Brain pericyte (primary cell): Measurements from ENCODE around the gene MACF1.
"Not testable (repeated sequence)": the region's sequence is repeated elsewhere in the genome, so short reads cannot be mapped to it uniquely, and the experiment has no call there.

Source experiments
- DNase-seq: peaks from one replicate; pipeline ENCODE4 v3.0.0-alpha.2; 2012; ENCODE audit warnings: low read depth, low spot score

The MACF1 gene

DNA sequence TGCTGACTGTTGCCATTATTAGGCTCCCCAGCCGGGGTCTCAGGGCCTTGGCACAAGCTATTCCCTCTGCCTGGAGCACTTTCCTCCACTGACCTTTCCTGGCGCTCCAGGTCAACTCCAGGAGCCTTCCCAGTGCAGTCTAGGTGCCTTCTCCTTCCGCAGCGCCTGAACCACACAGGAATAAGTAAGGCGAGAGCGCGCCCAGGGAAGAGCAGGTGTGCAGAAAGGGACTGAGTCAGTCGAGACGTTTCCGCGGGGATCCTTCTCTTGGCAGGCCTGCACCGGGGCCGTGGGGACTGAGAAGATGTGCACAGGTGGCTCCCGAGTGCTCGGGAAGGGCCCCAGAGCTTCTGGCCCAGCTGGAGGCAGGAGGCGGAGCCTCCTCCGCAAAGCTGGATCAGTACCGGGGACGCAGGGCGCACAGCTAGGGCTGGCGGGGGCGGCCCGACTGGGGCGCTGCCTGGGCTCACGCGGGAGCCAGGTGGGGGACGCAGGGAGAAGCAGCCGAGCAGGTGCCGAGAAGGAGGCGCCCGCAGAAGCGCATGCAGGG, 286.2 kb downstream of the MACF1 start:
- DNase-seq: no peak

DNA sequence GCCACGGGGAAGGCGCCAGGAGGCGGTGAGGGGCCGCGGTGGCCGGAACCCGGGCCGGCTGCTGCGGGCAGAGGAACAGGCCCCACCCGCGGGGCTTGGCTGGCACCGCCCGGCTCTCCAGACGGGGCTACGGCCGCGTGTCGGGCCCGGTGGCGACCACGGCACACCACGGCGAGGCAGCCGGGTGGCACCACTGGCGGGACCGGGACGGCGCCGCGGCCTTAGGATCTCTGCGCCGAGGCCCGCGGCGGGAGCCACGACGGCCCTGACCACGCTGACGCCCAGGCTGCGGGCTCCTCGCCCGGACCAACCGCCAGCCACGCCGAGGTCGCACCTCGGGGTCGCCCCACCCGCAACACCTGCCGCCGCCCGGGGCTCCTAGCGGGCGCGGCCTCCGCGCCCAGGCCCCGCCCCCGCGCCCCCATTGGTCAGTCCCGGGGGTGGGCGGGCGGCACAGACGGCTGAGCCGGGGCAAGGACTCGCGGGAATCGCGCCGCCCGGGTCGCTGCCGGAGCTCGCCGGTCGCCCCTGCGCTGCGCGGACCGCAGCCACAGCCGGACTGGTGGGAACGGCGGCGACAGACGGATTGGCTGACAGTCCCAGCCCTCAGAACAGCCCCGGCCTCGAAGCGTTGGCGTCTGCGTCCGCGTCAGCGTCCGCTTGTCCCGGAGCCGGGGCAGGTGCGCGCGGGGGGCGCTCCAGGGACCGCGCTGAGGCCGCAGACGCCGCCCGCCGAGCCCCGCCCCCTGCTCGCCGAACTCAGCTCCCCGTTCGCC, 286.8 kb downstream of the MACF1 start, which contains the start of gene BMP8A:
TSS of gene BMP8A (plus strand) at position 491 of the 776 bp plus-strand sequence. CDS start 356 bp downstream, outside the sequence.
- DNase-seq: no peak

DNA sequence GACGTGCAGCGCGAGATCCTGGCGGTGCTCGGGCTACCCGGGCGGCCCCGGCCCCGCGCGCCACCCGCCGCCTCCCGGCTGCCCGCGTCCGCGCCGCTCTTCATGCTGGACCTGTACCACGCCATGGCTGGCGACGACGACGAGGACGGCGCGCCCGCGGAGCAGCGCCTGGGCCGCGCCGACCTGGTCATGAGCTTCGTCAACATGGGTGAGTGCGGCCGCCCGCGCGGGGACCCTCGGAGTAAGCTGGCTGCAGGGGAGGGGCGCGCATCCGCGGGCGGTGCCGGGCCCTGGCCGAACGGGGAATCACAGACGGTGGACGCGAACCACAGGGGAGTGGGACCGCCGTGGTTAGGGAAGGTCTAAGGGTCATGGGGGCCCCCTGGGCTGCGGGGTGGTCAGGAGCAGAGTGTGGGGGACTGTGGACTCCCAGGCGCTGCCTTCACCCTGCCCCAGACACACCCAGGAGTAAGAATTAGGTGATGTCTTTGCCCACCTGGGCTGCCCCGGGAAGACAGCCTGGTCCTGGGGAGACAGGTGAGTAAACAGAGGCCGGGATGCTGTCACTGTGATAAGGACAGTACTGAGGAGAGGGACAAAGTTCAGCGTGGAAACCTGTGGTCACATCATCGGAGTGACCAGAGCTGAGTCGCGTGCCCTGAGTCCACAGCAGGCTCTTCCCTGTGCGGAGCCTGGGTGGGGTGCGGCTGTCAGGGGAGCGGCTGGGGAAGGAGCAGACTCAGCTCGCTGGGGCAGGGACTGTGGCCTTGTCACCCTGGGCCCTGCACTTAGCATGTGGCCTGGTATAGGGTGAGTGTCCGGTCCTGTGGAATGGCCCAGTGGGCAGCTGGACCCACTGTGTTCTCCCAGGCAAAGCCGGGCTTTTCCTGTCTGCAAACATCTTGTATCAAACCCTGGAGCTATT, 287.9 kb downstream of the MACF1 start:
- not testable (repeated sequence) for DNase-seq

DNA sequence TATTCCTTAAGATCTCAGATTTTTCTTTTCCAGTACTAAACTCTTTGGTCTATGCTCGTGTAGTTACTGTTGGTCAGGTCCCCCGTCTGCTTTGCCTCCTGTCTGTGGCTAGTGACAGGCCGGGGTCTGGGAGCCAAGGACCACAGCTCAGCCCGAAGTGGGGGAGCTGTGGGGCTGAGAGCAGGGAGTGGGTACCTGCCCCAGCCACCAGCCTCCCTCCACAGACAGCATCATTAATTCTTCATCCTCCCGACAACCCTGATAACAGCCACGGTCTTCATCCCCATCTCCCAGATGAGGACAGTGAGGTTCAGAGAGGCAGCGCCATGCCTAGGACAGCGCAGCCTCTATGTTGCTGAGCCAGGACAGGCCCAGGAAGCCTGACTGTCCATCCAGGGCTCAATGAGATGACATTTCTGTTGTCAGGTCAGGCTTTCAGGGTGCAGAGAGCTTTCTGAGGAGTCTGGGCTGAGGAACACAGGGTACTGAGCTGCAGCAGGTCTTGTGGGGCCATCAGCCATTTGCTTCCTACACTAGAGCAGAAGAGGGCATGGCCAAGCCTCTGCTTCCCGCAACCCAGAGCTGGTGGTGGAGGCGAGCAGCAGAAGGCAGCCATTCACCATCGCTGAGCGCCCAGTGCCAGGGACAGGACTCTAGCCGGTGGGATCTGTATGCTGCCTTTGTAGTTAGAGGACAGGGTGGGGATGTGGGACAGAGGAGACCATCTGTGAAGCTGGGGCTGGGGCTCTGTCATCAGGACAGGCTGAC, 288.7 kb downstream of the MACF1 start:
- DNase-seq: not testable (repeated sequence)

DNA sequence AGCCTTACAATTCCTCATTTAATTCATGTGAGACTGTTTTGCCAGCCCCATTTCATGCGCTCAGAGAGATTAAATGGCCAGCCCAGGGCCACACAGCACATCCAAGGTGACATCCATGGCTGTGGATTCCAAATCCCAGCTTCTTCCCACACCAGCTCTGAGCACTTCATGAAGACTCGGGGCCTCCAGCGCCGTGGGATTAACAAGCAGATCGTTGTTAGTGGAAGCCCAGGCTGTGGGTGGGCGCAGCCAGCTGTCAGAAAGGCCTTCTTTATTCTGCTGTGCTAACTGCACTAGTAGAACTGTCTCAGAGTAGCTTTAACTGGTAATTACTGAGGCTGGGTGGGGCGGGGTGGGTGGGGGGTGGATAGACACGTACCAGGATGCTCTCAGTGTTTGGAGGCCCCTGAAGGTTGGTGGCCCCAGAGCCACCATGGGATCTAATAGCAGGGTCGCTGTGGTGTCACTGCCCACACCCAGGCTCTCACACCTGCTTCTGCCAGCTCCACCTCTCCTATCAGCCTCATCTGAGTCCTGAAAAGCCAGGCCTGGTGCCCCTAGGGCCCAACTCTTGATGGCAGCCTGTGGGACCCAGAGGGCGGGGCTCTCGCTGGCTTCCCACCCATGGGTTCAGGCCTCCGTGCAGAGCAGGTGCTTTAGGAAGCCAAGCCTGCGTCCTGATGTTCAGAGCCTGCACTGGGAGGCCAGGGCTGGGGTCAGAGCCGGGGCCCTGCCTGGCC, 290.3 kb downstream of the MACF1 start:
- DNase-seq: no peak

DNA sequence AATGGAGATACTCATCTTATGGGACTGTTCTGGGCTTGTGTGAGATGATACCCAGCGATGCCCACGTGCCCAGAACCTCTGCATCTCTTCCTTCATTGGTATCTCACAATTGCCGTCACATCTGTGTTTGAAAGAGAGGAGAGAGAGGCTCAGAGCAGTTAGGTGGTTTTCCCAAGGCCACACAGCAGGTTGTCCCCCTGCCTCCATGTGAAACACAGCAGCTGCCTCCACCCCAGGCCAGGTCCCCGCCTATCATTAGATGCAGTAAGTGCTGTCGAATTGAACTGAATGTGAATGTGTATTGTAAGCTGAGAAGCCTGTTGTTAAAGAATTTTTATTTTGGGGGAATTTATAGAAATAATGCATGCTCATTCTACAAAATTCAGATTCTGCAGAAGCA, 292.0 kb downstream of the MACF1 start:
- DNase-seq: not testable (repeated sequence)

DNA sequence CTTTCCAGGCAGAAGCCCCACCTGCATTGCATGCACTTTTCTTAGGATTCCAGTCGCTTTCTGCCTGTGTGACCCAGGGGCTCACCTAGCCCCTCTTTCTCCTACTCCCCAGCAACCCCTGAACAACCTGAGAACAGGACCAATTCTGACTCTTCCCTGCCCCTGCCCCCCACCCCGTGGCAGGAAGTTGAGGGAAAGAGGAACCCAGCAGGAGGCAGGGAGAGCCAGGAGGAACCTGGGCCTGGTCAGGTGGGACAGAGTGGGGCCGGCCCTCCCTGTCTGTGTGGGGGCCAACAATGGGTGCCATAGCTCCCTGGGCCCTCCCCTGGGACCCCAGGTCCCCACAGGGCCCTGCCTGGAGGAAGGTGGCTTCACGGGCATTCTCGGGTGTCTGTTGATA, 293.1 kb downstream of the MACF1 start:
- DNase-seq: no peak

DNA sequence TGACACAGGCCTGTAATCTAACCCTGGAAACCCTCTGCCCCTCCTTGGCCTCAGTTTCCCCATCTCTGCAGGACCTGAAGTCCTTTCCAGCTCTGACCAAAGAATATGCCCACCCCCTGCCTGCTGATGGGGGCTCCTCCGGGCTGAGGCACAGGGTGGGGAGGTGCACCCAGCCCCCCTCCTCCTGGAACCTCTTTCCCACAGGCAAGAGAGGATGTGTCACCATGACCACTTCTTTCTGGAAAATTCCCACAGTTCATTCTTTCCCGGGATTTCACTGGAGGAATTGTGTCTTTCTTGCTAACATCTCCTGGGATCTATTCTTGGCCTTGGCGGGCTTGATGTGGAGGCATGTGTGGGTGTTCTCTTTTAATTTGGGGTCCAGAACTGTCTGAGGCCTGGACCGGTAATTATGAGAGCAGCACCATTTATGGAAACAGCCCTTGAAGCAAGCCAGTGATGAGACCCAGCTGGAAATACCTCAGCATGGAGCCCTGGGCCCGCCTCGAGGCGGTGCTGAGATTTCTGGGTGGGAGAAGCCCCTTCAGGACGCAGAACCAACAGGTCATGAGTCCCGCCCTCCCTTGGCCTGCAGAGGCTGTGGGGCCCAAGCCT, 293.7 kb downstream of the MACF1 start:
- not testable (repeated sequence) for DNase-seq

DNA sequence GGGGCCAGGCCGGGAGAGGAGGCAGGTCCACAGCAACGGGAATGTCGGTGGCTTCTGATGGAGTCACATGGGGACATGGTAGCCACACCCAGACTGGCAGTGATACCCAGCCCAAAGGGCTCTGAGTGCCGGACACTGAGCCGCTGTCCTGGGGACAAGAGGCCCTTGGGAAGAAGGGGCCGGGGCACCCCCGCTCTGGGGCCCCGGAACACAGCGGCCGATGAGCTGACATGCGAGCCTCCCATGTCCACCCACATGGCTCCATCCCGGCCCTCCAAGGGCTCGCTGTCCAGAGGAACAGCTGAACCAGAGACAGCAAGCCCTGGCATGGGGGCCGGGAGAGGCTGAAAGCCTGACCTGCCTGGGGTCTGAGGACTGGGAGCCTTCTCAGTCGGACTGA, 294.3 kb downstream of the MACF1 start:
- not testable (repeated sequence) for DNase-seq

DNA sequence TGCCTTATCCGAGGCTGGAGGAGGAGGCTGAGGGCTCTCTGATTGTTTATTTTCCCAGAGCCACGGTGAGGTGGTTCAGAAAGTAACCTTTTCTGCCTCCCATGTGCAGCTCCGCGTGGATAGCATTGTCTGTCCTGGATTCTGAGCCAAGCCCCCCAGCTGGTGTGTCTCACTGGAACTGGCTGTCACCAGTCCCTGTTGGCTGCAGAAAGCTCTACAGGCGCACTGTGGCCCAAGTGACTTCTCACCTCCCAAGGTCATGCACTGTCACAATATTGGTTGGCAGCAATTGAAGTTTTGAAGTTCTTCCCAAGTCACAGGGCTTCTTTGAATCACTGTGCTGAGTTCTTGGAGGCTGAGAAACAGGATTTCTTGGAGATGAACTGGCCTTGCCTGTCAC, 295.2 kb downstream of the MACF1 start:
- no peak for DNase-seq

DNA sequence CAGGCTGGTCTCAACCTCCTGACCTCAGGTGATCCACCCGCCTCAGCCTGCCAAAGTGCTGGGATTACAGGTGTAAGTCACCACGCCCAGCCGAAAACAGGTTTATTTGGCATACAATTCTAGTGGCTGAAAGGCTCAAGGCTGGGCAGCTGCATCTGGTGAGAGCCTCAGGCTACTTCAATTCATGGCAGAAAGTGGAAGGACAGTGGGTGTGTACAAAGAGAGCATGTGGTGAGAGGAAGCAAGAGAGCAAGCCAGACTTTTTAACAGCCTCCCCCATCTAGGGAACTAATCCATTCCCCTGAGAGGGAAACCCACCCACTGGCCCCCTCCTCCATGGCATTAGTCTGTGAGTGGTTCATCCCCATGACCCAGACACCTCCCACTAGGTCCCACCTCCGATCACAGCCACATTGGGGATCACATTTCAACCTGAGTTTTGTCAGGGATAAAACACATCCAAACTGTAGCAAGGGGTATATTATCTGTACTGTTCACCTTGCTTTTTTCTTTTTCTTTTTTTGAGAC, 296.4 kb downstream of the MACF1 start:
- no peak for DNase-seq

DNA sequence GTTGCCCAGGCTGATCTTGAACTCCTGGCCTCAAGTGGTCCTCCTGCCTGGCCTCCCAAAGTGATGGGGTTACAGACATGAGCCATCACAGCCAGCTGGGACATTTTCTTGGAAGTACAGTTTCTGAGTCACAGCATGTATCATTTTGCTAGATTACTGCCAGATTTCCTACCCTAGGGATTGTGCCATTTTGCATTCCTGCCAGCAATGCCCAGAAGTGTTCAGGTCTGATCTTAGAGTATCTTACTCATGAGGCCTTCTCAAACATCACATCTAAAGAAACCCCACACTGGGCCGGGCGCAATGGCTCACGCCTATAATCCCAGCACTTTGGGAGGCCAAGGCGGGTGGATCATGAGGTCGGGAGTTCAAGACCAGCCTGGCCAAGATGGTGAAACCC, 297.2 kb downstream of the MACF1 start:
- no peak for DNase-seq

DNA sequence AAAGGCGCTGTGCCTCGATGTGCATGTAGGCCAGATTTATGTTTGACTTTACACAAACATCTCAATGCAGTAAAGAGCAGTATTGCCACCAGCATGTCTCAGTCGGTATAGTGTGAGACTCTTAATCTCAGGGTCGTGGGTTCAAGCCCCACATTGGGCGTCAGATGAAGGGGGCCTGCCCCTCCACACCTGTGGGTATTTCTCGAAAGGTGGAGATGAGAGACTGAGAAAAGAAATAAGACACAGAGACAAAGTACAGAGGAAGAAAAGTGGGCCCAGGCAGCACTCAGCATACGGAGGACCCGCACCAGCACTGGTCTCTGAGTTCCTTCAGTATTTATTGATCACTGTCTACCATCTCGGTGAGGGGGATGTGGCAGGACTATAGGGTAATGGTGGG, 299.9 kb downstream of the MACF1 start:
- DNase-seq: not testable (repeated sequence)

DNA sequence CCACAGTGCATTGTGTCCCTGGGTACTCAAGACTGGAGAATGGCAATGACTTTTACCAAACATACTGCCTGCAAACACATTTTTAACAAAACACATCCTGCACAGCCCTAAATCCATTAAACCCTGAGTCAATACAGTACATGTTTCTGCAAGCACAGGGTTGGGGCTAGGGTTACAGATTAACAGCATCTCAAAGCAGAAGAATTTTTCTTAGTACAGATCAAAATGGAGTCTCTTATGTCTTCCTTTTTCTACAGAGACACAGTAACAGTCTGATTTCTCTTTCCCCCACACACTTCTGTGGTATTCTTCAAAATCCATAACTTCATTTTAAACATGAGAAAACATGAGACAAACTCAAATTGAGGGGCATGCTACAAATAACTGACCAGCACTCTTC, 300.8 kb downstream of the MACF1 start:
- DNase-seq: no peak

DNA sequence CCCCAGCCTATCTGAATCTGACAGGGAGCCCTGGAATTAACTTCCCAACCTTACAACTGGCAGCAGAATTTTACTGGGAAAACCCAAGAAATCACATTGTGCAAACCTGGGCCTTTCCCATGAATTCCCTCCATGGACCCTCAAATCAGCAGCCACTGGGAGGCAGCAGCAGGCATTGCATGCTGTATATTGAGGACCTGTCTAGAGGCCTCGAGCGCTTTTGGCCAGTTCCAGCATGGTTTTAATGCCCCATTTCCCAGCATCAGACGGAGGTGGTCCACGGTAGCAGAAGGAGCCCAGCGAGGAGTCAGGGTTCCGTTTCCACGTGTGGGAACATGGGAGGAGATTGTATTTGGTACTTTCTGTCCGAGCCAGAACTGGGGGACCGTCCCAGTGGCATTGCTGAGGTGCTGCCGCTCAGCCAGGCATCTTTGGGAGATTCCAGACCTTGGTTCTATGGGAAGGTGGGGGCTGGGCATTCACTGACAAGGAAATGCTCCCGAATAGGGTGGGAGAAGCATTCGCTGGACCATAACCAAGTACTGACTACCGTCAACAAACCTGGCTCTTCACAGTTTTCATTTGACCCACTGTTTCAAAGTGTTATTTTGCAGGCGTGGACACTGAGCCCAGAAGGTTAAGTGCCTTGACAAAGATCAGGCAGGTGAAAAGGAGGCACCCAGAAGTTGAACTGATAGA, 302.9 kb downstream of the MACF1 start:
- no peak for DNase-seq

DNA sequence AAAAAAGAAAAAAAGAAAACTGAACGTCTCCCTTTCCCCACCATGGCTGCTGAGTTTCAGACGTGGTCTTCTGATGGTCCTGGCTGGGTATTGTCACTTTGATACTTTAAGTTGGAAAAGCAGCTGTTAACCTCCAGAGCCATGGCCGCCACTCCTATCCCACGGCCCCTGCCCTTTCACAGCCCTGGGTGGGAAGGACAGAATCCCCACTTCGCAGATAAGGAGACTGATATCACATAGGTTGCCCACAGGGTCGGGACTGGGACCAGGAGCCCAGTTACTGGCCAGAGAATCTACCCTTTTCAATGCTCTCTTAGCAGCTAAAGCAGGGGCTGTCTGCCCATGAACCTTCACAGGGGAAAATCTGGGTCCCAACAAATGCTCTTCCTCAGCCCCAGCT, 303.8 kb downstream of the MACF1 start:
- no peak for DNase-seq

DNA sequence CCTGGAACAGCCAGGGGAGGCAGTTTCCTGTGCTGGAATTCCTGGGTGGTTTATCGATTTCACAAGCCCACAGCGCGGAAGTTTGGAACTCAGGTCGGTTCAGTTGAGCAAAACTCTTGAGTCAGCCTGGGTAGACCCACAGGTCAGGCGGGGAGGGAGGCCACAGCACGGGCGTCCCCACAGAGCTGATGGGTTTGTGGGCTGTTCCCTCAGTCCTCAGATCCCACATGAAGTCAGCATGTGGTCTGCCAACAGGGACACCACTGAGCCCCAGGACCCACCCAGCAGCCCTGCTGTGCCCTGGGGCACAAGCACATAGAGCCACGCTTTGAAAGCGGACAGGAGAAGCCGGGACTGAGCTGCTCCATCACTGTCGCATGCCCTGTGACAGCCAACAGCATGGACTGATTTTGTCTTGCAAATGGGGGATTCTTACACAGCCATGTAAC, 304.4 kb downstream of the MACF1 start:
- DNase-seq: no peak

DNA sequence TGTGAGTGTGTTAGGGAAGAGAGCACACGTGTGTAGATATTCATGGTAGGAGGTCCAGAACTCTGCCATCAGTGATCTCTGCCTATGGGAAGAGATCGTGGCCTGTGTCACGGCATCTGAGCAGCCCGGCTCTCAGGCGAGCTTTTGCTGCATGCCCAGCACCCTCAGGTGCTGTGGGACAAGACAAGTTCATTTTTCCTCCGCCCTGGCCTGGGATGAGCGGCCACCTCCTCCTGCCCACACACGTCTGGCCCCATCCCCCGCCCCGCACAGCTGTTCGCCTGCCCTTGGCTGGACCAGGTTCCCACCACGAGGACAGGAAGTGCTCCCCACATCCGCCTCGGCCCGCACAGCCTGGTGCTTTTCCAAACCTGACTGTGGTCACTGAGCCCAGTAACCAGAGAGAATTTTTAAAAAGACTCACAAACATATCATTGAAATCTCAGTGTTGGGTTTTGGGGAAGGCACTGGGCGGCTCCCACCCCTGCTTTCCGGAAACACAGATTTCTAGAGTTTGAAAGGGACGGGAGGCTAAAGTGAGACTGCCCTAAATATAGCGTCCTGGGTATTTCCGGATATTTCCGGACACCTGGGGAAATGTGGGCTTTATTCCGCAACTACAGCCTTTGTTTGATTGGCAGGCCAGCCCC, 305.0 kb downstream of the MACF1 start:
- DNase-seq: no peak
